ENCODE results near the gene MRPS7. TPM values are rescaled to one million over a fixed set of nuclear protein-coding genes. Genes with fewer than 3 reads are reported as not detected.

MRPS7 gene
- total and polyA plus RNA-seq, 10 of the 15 experiments (the other 5 are each of a cell fraction or from before 2014, with no cell fraction given), result 88.4 to 217 (median 109) TPM

DNA sequence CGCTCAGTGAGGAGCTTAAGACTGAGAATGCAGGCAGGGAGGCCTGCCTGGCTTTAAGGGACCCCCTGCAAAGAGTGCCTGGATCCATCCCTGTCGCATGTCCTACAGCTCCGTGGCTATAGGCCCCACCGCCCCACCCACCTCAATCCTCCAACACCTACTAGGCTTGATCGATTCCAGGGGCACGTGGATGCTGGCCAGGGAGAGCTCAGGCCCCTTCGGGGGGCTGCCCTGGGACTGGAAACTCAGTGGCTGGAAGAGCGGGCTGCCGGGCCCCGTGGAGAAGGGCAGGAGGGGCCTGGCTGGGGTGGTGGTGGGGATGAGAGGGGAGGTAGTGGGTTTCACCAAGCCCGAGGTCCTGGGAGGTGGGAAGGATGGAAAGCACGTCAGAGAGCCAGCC is 22.5 kb upstream of the MRPS7 start:
- H3K79me2 ChIP-seq (ENCODE audit: control insufficient read depth, insufficient read depth, low read length), result no peaks in the 10 kb centered on the region
- ChIA-PET CTCF (interaction anchor here (0.8 to 4.3 kb wide), 12 partner anchors 9 to 277 kb away, joined by 3 to 34 read pairs (median 7); partner anchors contain the start of genes GGA3, MIF4GD, MRPS7 and NUP85), POLR2A (interaction anchor here (0.9 to 1.2 kb wide), 2 partner anchors 30 to 32 kb away, joined by 5 read pairs; partner anchors contain the start of gene MIF4GD), SMC1A (ENCODE audit: uncharacterized antibody, unreplicated experiment) (interaction anchor here (1.5 kb wide), 1 partner anchor 125 kb away, joined by 4 read pairs; no protein-coding TSS in a partner anchor), RAD21 (ENCODE audit: unreplicated experiment) (interaction anchor here (1.0 to 1.2 kb wide), 4 partner anchors 21 to 278 kb away, joined by 3 to 7 read pairs (median 4); no protein-coding TSS in a partner anchor)
- intact Hi-C loops (cut with micrococcal nuclease; ENCODE audit: unreplicated experiment) (no loop called here), in situ Hi-C loops (cut with MboI) (no loop called here)
- no peak overlapping the region for H2AFZ ChIP-seq (ENCODE audit: control insufficient read depth, low read depth, low read length)
- TF ChIP-seq SMAD5 (IDR thresholded peaks at IDR 0.05; ENCODE audit: low read depth) (no peak), FOXK2 (IDR thresholded peaks at IDR 0.05) (no peak), GATAD2B (conservative IDR thresholded peaks at IDR 0.05; ENCODE audit: low read depth) (no peak), HDGF (IDR thresholded peaks at IDR 0.05) (no peak), PAX5 (IDR thresholded peaks at IDR 0.05; ENCODE audit: borderline replicate concordance, low read depth, low read length) (no peak), EP300 (IDR thresholded peaks at IDR 0.05; ENCODE audit: borderline replicate concordance in 1 of 2, control insufficient read depth in 1 of 2, low read depth in 2 of 2, low read length in 2 of 2) (no peak)
- TF ChIP-seq, protein P1, sequence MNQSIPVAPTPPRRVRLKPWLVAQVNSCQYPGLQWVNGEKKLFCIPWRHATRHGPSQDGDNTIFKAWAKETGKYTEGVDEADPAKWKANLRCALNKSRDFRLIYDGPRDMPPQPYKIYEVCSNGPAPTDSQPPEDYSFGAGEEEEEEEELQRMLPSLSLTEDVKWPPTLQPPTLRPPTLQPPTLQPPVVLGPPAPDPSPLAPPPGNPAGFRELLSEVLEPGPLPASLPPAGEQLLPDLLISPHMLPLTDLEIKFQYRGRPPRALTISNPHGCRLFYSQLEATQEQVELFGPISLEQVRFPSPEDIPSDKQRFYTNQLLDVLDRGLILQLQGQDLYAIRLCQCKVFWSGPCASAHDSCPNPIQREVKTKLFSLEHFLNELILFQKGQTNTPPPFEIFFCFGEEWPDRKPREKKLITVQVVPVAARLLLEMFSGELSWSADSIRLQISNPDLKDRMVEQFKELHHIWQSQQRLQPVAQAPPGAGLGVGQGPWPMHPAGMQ (IDR thresholded peaks at IDR 0.05; ENCODE audit: borderline replicate concordance), result no peak
- TF ChIP-seq, protein P2, sequence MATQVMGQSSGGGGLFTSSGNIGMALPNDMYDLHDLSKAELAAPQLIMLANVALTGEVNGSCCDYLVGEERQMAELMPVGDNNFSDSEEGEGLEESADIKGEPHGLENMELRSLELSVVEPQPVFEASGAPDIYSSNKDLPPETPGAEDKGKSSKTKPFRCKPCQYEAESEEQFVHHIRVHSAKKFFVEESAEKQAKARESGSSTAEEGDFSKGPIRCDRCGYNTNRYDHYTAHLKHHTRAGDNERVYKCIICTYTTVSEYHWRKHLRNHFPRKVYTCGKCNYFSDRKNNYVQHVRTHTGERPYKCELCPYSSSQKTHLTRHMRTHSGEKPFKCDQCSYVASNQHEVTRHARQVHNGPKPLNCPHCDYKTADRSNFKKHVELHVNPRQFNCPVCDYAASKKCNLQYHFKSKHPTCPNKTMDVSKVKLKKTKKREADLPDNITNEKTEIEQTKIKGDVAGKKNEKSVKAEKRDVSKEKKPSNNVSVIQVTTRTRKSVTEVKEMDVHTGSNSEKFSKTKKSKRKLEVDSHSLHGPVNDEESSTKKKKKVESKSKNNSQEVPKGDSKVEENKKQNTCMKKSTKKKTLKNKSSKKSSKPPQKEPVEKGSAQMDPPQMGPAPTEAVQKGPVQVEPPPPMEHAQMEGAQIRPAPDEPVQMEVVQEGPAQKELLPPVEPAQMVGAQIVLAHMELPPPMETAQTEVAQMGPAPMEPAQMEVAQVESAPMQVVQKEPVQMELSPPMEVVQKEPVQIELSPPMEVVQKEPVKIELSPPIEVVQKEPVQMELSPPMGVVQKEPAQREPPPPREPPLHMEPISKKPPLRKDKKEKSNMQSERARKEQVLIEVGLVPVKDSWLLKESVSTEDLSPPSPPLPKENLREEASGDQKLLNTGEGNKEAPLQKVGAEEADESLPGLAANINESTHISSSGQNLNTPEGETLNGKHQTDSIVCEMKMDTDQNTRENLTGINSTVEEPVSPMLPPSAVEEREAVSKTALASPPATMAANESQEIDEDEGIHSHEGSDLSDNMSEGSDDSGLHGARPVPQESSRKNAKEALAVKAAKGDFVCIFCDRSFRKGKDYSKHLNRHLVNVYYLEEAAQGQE (IDR thresholded peaks at IDR 0.05; ENCODE audit: low read depth, low read length), result no peak
- TF ChIP-seq, protein P3, sequence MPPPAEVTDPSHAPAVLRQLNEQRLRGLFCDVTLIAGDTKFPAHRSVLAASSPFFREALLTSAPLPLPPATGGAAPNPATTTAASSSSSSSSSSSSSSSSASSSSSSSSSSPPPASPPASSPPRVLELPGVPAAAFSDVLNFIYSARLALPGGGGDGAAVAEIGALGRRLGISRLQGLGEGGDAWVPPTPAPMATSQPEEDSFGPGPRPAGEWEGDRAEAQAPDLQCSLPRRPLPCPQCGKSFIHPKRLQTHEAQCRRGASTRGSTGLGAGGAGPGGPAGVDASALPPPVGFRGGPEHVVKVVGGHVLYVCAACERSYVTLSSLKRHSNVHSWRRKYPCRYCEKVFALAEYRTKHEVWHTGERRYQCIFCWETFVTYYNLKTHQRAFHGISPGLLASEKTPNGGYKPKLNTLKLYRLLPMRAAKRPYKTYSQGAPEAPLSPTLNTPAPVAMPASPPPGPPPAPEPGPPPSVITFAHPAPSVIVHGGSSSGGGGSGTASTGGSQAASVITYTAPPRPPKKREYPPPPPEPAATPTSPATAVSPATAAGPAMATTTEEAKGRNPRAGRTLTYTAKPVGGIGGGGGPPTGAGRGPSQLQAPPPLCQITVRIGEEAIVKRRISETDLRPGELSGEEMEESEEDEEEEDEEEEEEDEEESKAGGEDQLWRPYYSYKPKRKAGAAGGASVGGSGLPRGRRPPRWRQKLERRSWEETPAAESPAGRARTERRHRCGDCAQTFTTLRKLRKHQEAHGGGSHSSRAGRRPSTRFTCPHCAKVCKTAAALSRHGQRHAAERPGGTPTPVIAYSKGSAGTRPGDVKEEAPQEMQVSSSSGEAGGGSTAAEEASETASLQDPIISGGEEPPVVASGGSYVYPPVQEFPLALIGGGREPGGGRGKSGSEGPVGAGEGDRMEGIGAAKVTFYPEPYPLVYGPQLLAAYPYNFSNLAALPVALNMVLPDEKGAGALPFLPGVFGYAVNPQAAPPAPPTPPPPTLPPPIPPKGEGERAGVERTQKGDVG (CRISPR knock-in tag; IDR thresholded peaks at IDR 0.05), result no peak
- TF ChIP-seq, protein P4, sequence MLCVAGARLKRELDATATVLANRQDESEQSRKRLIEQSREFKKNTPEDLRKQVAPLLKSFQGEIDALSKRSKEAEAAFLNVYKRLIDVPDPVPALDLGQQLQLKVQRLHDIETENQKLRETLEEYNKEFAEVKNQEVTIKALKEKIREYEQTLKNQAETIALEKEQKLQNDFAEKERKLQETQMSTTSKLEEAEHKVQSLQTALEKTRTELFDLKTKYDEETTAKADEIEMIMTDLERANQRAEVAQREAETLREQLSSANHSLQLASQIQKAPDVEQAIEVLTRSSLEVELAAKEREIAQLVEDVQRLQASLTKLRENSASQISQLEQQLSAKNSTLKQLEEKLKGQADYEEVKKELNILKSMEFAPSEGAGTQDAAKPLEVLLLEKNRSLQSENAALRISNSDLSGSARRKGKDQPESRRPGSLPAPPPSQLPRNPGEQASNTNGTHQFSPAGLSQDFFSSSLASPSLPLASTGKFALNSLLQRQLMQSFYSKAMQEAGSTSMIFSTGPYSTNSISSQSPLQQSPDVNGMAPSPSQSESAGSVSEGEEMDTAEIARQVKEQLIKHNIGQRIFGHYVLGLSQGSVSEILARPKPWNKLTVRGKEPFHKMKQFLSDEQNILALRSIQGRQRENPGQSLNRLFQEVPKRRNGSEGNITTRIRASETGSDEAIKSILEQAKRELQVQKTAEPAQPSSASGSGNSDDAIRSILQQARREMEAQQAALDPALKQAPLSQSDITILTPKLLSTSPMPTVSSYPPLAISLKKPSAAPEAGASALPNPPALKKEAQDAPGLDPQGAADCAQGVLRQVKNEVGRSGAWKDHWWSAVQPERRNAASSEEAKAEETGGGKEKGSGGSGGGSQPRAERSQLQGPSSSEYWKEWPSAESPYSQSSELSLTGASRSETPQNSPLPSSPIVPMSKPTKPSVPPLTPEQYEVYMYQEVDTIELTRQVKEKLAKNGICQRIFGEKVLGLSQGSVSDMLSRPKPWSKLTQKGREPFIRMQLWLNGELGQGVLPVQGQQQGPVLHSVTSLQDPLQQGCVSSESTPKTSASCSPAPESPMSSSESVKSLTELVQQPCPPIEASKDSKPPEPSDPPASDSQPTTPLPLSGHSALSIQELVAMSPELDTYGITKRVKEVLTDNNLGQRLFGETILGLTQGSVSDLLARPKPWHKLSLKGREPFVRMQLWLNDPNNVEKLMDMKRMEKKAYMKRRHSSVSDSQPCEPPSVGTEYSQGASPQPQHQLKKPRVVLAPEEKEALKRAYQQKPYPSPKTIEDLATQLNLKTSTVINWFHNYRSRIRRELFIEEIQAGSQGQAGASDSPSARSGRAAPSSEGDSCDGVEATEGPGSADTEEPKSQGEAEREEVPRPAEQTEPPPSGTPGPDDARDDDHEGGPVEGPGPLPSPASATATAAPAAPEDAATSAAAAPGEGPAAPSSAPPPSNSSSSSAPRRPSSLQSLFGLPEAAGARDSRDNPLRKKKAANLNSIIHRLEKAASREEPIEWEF (IDR thresholded peaks at IDR 0.05; ENCODE audit: insufficient replicate concordance, low read depth, low read length), result no peak
- no TSS peak for BruUV-seq (replicated peaks)
- no peaks in the 10 kb centered on the region for H3K27me3 ChIP-seq (replicated peaks in 1 of 2; ENCODE audit: control insufficient read depth in 2 of 2, insufficient read depth in 2 of 2, low read length in 1 of 2)
- no peaks in the 10 kb centered on the region; the same call in 1 of the 2 replicates for H4K20me1 ChIP-seq (ENCODE audit: control insufficient read depth, insufficient read depth)
- FAIRE-seq, result no peak
- H3K9me3 ChIP-seq (replicated peaks; ENCODE audit: control insufficient read depth, insufficient read depth, low read length), result no peaks in the 10 kb centered on the region
- WGBS (ENCODE audit: insufficient coverage, insufficient replicate concordance, low lambda C conversion rate, missing lambda C conversion rate), result 92% methylated on average over 10 of the region's 12 CpGs
- H3K4me3 ChIP-seq, result no peak overlapping the region
- no peak overlapping the region for H3K9ac ChIP-seq (ENCODE audit: control insufficient read depth, insufficient read depth, low read length)
- peaks cover 62 to 69% of the 10 kb centered on the region in 2 experiments for H3K36me3 ChIP-seq (ENCODE audit: control insufficient read depth in 2 of 2, insufficient read depth in 2 of 2, low read length in 1 of 2)
- no peak overlapping the region for H3K4me2 ChIP-seq (ENCODE audit: control insufficient read depth, insufficient read depth)
- peaks cover 33% of the 10 kb centered on the region for H3K4me1 ChIP-seq (ENCODE audit: control insufficient read depth, insufficient read depth, low read length)
- no peak overlapping the region for H3K27ac ChIP-seq (ENCODE audit: control insufficient read depth, insufficient read depth)
- no peak for DNase-seq (ENCODE audit: low read depth, low spot score)
- no peak for ATAC-seq
